NCI-H526 (cell line): ENCODE measurements around the gene GLIS1.
"Not testable (repeated sequence)": the region's sequence is repeated elsewhere in the genome, so short reads cannot be mapped to it uniquely, and the experiment has no call there.

ENCODE experiments used
- DNase-seq, 2 experiments: peaks; one replicate each; lab custom pipeline; 2025; lab: John Stamatoyannopoulos, UW

GLIS1 gene

DNA sequence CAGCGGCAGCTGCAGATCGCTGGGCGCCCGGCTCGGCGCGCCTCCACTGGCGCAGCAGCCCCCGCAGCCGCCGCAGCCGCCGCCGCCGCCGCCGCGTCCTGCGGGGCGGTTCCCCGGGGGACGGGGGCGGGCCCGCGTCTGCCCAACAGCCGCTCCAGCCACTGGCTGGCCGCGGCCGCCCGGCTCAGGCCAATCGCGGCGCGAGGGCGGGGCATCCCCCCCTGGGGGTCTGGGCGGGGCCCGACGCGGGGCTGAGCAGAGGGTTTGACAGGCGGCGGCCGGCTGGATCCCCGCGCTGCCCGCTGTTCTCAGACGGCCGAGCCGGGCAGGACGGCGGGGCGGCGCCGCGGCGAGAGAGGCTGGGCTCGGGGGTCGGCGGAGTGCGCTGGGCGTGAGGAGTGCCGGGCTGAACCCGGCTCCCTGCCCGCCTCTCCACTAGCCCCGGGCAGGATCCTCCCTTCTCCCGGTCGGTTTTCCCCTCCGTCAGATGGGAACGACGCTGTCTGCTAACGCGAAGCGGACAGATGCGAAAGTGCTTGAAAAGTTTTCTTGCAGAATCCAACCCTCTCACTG is at the start of gene GLIS1:
GLIS1 (minus strand) TSS at position 56 of the 573 bp plus-strand sequence. CDS start 1,100 bp downstream, outside the sequence.
- DNase-seq, result peak; percentile 41 to 91

DNA sequence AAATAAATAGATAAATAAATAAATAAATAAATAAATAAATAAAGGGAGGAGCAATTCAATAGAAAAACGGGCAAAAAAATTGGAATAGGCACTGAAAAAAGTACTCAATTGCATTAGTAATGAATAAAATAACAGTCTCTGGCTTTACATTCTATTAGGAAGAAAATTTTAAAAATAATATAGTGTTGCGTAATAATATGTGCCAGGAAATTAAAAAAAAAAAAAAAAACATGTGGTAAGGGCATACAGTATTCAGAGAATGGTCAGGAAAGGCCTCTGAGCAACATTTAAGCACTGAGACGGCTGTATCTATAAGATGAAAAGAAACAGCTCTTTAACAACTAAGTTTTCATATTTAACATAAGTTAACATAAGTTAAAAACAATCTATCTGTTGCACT is 48.7 kb upstream of the GLIS1 start:
- no peak for DNase-seq

DNA sequence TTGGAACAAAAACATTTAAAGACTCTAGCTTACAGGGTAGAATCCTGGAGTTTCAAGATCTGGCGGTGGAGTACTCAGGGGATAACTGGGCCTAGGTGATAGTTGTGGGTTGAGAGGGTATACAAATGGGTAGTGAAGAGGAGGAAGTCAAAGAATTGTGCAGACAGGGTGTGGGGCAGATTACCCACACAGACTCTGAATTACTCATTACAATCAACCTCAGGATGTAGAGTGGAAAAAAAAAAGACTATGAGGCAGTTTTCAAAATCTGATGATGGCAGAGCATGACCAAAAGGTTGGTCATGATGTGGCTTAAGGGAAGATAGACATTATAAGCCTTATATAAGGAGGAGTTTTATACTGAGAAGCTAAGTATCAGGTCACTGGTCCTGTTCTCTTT is 44.1 kb upstream of the GLIS1 start:
- no peak for DNase-seq

GRCh38 chr1:53781654-53782053 is 42.7 kb upstream of the GLIS1 start:
- no peak for DNase-seq

DNA sequence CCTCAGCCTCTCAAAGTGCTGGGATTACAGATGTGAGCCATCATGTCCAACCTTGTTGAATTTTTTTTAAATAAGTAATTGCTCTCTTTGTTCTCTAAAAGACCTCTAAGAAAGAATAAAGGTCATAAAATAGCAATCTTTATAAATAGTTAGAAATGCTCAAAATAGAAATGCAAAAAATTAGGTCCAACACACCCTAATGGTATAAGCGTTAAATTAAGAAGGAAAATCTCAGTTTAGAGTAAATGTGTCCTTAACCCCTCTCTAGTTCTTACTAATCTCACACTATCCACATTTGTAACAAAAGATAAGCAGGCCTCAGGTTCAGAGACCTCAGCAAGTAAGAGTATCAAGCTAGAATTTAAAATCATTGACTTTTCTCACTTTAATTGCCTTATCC is 38.3 kb upstream of the GLIS1 start:
- DNase-seq, result no peak

GRCh38 chr1:53771648-53772047 is 32.7 kb upstream of the GLIS1 start:
- no peak for DNase-seq

DNA sequence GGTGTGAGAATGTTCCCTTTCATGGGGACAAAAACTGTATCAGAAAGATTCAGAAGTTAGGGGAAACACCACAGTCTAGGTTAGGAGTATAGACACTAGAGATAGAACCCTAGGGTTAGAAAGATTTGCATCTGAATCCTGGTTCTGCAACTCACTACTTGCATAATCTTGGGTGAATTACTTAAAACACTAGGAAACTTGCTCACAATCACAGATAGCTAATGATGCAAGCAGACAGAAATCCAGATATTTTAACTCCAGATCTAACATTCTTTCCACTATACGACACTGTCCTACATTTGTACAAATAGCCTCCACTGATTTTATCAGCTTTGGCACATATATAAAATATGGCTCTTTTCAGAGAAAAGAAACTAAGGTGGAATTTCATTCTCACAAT is 30.8 kb upstream of the GLIS1 start:
- no peak for DNase-seq

DNA sequence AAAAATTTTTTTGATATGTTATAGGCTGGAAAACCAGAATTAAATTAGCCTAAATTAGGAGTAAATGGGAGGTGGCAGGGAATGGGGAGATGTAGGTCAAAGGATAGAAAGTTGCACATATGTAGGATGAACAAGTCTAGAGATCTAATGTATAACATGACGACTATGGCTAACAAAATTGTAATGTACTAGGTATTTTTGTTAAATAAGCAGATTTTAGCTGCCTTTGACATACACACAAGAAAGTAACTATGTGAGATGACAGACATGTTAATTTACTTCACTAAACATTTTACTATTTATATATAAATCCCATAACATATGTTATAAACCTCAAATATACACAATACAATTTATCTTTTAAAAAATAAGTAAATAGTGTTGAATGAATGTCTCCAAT is 30.2 kb upstream of the GLIS1 start:
- no peak for DNase-seq

DNA sequence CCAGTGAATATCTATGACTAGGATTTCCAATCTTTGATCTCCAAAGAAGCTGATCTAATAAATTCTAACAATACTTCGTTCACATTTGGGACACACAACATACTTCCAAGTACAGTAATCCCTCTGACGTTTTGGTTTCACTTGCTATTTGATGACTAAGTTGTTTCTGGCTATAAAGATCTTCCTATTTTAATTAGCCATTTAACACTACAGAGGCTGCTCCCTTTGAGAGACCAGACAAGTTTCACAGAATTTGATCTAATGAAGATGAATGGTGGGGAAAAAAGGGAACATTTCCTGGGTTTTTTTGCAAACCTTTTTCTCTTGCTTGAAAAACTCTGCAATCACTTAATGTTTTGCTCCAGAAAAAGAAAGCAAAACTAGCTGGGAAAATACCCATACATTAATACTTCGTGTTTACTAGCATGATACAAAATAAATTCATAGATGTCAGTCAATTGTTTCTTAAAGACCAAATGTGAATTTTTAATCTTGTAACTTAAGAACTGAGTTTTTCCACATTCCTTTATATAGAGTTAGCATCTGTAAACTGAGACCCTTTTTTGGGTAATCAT is 28.0 kb upstream of the GLIS1 start:
- DNase-seq, result no peak

- no peak for DNase-seq
Observed at GRCh38 chr1:53766194-53766742, 27.3 kb upstream of the GLIS1 start.

DNA sequence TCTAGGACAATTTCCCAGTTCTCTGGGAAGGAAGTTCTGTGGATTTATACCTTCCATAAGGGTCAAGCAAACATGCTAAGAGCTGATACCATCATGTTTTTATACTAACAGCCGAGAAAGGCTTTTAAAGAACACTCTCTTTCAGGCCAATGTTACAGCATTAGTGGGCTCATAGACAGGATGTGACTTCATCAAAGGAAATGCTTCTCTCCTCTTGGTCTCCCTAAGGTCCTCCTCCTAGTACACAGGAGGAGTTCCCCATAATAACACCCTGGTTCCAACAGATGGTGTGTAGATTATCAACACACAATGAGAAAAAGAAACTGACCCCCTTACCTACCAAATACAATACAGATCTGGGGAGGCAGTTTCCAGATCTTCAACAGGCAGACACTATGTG is 26.7 kb upstream of the GLIS1 start:
- DNase-seq, result no peak

- DNase-seq, result peak in 1 of 2 experiments; percentile 2
Observed at GRCh38 chr1:53763911-53764310, 24.9 kb upstream of the GLIS1 start.

DNA sequence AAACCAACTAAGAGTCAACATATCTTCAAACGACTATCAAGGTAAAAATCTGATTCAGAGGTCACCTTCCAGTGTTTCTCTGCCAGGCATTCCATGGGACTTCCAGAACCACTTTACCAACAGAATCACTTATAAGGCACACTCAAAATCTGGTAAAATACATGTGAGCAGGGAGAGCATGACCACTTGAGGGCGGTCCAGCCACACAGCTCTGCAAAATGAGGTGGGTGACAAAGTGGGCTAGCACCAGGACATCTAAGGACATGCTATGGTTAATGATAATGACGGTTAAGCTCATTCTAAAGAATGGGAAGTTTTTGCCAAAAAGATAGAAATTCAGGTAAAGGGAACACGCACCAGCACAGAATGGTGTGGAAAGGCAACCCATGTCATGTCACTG is 24.5 kb upstream of the GLIS1 start:
- no peak for DNase-seq

- not testable (repeated sequence) for DNase-seq
Observed at GRCh38 chr1:53760497-53760896, 21.5 kb upstream of the GLIS1 start.

DNA sequence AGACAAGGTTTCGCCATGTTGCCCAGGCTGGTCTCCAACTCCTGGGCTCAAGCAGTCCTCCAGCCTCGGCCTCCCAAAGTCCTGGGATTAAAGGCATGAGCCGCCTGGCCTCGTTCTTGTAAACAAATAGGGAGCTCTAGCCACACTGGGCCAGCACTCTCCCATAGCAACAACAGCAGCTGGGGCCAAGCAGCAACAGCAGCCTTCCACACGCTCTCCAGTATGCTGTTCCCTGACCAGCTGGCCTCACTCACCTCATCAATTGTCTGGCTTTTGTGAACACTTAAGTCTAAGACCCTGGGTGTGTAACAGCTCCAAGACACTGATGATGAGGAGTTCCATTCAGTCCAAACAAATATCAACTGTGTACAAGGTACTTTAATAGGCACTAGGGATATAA is 16.9 kb upstream of the GLIS1 start:
- no peak for DNase-seq

DNA sequence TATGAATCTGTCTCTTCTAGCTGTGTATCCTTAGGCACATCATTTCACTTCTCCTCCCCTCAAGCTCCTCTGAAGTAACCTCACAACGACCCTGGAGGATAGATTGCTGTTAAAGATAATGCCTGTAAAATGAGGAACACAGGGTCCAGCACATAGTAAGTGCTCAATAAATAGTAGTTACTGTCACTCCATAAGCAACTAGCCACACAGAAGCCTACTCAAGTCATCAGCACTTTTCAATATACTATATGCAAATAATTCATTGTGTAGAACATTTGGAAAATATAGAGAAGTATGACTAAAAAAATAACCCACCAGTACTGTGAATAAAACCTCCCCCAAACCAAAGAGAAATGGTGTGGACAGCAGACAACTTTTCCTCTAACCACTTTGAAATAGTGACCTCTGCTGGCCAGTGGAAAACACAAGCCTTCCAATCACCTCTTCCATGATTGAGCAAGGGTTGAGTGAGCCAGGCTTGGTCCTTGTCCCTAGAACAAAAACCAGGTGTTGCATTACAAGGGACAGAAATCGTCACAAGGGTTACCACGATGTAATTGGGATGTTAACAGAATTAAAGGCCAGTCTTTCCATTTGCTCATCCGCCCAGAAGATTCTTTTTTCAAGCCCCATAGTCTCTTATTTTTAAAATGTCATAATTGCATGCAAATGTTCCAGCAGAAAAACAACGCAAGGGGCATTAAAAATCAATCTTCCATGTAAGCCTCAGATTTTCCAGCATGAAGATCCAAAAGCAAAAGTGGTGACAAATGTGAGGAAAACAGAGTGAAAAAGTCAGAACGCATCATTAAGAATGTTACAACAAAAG is 15.7 kb upstream of the GLIS1 start:
- DNase-seq, result peak in 1 of 2 experiments; percentile 64

GRCh38 chr1:53752281-53752680 is 13.3 kb upstream of the GLIS1 start:
- DNase-seq, result no peak

DNA sequence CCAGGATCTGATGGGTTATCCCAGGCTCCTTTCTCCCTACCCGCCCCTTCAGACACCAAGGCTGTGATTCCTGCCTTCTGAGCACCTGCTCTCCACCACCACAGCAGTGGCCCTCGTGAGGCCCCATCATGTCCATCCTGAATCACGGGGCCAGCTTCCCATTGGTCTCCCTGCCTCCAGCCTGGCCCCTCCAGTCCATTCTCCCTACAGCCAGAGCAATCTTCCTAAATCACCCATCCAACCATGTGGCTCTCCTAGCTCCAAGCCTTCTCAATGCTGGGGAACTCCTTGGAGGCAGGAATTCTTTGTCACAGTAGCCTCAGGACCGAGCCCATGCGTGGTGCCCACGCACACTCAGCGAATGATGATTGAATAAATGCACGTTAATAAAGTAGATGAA is 8.9 kb upstream of the GLIS1 start:
- no peak for DNase-seq

DNA sequence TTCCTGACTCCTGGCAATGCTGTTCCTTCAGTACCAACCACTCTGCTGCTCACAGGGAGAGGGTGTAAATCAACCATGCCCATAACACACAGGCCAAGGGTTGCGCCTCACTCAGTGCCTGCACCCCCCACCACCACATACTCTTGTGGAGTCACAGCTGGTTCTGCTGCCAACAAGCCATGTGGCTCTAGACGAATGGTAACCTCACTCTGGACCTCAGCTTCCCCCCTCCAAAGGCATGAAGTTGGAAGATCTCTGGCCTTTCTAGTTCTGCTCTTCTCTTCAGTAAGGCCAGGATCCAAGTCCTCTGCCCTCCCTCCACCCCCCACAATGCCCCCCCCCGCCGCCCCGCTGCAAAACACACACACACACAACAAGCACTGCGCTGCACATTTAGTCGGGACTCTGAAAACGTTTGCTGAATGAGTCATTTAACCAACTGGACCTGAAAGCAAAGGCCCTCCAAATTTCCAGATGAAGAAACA is 1.7 kb upstream of the GLIS1 start:
- no peak for DNase-seq

DNA sequence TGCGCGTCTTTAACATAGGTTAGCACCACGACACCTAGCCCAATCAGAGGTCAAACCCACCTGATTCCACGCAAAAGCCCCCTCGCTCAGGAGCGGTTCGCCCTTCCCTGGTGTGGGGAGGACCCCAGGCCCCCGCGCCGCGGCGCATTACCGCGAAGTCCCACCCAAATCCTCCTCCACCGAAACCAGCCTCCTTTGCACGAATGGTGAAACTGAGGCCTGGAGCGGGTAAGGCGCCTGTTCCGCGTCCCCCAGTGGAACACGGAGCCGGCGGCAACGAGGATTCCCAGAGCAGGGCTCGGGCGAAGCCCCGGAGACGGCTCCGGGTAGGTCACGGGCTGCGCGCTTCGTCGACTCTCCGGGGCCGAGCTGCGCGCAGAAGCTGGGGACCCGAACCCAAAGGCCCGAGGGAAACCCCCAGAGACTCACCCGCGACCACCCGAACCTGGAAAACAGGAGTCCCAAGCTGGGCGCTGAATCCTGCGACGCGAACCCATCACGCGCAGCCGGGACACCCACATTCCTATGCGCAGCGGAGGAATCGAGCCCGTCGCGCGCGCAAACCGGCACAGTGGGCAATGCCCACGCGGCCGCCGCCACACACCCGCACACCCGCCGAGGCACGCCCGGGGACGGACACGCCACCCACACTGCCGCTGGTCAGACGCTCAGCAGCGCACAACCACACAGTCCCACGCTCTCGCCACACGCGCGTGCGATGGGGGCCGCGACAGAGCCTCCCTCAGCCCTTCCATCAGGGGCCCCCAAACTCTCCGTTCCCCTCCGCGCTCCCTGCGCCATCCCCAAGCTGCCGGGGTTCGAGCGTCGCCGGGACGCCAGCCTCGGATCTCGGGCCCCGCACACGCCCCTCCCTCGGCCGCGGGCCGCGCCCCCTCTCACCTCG is 507 bp downstream of the GLIS1 start:
- DNase-seq, result peak in 1 of 2 experiments; percentile 33

DNA sequence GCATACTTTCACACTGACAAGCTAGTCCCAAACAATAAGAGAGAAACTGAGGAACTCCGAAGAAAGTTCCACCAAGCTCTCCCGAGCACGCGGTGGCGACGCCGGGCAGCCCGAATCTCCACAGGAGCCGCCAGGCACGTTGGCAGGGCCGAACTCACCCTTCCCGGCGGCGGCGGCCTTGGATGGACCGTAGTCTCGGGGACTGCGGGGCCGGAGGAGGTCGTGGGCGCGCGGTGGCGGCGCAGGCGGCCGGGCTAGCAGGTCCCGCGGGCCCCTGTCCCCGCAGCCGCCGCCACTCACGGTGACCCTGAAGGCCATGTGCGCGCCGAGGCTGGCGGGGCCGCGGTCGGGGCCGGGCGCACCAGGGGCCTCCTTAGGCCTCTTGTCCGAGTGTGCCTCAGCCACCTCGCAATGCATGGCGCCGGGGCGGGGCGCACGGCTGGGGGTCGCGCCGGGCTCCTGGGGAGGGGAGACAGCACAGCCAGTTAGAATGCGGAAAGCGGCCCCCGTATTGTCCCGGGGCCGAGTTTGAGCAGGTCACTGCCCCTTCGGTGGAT is 1.2 kb downstream of the GLIS1 start:
- peak in 1 of 2 experiments; percentile 7 for DNase-seq
